Heart left ventricle (tissue), 13 donors: ENCODE results near the gene MAD2L2.

Source experiments
- POLR2A ChIP-seq, 2 donors: fragments of 450-650 bp; IDR thresholded peaks; one replicate each; pipeline ENCODE4 v1.6.1; 2017; ENCODE audit warnings: antibody characterized with exemption in 2 of 2, mild to moderate bottlenecking in 2 of 2, moderate library complexity in 2 of 2
- TF ChIP-seq, protein P1 (sequence below), 12 donors: fragments of 200-600 bp; sonication (generic) in 4 of 12; IDR thresholded peaks; one replicate each; pipeline versions ENCODE4 v1.5.0 to v1.8.0; 2018 to 2022; ENCODE audit warnings: antibody characterized with exemption in 12 of 12, mild to moderate bottlenecking in 5 of 12
- donor health status: ischemic (EF 13 %, LVEDD 7.1; RV severe dilation, severe dysfunction).
- donor health status: DM: no; HTN: yes; CAD: no.
- donor health status: DM: no; HTN: no; CAD: no.
- donor health status: ischemic (EF 25% LVEDD 6.9; RV normal size, moderate dysfunction).
- donor health status: ischemic (EF 25% LVEDD 5.7; RV mildly dilated, moderate dysfunction).
- donor health status: ischemic (EF 35%, LVEDD 5.7; RV mildly dilated, moderate dysfunction).
- donor health status: nonischemic (EF 11% LVEDD 7.7; RV severe dilation, severe dysfunction).
- donor health status: DM: yes; HTN: yes; CAD: no.
- donor health status: PGD.
- donor health status: ischemic (EF 29% LVEDD 5.4; RV normal size, mild dysfunction).
- donor health status: nonischemic (EF 23%, LVEDD 6.1; RV moderate dilation, normal function).

DNA sequence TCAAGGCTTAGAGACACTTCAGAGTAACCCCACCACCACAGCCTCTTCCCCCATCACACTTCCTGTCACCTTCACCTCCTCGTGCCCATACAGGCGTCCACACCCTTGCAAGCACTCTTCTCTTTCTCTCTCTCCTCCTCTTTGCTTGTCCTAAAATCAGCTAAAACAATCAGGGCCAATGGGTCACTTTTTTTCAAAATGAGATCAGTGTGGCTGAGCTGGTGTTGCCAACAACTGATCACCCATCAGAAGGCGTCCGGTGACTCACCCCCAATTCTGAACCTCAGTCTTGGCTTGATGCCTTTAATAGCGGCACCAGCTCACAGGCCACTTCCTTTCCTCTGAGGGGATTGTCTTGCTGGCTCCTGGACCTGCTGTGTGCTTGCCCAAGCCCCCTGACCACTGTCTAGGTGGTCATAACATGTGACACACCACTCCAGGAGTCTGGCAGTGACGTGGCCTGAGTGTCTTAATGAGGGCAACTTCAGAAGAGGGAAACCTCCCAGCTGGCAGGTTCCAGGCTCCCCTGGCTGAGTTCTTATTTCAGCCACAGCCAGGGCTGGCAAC is 12.2 kb upstream of the MAD2L2 start:
- TF ChIP-seq, protein P1, sequence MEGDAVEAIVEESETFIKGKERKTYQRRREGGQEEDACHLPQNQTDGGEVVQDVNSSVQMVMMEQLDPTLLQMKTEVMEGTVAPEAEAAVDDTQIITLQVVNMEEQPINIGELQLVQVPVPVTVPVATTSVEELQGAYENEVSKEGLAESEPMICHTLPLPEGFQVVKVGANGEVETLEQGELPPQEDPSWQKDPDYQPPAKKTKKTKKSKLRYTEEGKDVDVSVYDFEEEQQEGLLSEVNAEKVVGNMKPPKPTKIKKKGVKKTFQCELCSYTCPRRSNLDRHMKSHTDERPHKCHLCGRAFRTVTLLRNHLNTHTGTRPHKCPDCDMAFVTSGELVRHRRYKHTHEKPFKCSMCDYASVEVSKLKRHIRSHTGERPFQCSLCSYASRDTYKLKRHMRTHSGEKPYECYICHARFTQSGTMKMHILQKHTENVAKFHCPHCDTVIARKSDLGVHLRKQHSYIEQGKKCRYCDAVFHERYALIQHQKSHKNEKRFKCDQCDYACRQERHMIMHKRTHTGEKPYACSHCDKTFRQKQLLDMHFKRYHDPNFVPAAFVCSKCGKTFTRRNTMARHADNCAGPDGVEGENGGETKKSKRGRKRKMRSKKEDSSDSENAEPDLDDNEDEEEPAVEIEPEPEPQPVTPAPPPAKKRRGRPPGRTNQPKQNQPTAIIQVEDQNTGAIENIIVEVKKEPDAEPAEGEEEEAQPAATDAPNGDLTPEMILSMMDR (IDR thresholded peaks at IDR 0.05) = no peak
- TF ChIP-seq POLR2A (IDR thresholded peaks at IDR 0.05) = no peak
